ENCODE data around the gene HCLS1.

DNA sequence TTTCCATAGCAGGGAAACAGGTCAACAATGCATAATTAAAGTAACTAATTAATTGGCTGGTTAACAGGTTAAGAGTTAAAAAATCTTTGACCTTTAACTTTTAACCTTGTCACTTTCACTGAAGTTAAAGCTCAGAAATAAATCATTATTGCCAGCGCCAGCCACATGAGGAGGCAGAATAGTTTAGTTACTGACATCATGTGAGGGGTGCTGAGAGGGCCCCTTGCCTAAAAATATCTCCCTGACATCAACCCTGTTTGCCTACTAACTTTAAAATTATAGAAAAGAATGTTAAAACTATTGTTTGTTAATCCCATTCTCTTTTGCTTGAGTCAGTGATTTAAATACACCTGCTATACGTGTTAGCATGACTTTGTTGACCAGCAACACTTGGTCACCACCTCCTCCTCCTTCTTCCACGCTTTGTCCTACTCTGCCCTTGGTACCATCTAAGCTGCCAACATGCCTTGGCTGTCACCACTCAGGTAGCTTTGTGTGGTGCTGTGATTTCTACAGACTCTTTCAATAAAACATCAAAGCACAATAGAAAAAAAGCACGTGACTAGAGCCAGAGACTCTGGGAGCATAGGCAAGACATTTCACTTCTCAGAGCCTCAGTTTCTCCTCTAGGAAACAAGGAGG is 64.8 kb downstream of the HCLS1 start:
- TF ChIP-seq, protein P1, sequence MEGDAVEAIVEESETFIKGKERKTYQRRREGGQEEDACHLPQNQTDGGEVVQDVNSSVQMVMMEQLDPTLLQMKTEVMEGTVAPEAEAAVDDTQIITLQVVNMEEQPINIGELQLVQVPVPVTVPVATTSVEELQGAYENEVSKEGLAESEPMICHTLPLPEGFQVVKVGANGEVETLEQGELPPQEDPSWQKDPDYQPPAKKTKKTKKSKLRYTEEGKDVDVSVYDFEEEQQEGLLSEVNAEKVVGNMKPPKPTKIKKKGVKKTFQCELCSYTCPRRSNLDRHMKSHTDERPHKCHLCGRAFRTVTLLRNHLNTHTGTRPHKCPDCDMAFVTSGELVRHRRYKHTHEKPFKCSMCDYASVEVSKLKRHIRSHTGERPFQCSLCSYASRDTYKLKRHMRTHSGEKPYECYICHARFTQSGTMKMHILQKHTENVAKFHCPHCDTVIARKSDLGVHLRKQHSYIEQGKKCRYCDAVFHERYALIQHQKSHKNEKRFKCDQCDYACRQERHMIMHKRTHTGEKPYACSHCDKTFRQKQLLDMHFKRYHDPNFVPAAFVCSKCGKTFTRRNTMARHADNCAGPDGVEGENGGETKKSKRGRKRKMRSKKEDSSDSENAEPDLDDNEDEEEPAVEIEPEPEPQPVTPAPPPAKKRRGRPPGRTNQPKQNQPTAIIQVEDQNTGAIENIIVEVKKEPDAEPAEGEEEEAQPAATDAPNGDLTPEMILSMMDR (IDR thresholded peaks at IDR 0.05; ENCODE audit: low read length), result no peak
- no peak for TF ChIP-seq EZH2 (IDR thresholded peaks at IDR 0.05; ENCODE audit: borderline replicate concordance, low read length)

Data from OCI-LY1 (cell line).